HCT116 (cell line): Measurements from ENCODE around the gene TPRKB. TPM values are rescaled to one million over a fixed set of nuclear protein-coding genes. Genes with fewer than 3 reads are reported as not detected.

Experiments used
- ATAC-seq: fragments of 200-7000 bp; cut with Tn5 transposase; 2 replicates; pipeline ENCODE4 v1.9.1; 2020; ENCODE audit warnings: mild to moderate bottlenecking, moderate library complexity
- BruUV-seq: library from RNA; stranded (reverse); fragments of 400-500 nt; replicated peaks from 2 replicates; lab custom pipeline; 2021; lab: Mats Ljungman, UMichigan
- CTCF ChIA-PET: fragments of 300-600 bp; sonication (Branson Sonifier 250); formaldehyde crosslinking; loops from one replicate; lab custom pipeline; 2021; ENCODE audit warnings: antibody characterized with exemption; lab: Charles Lee
- POLR2A ChIA-PET: fragments of 300-600, 350-600 bp; sonication (Branson Sonifier 250); formaldehyde crosslinking; loops from one replicate; lab custom pipeline; 2021; ENCODE audit warnings: antibody characterized with exemption; lab: Charles Lee
- RAD21 ChIA-PET, 2 experiments: fragments of 300-600 bp; sonication (Branson Sonifier 250); formaldehyde crosslinking; loops; one replicate each; lab custom pipeline; 2023; ENCODE audit warnings: low total read pairs in 2 of 2; ENCODE audit not compliant: uncharacterized antibody in 2 of 2, unreplicated experiment in 2 of 2, low non-redundant PET in 1 of 2; lab: Charles Lee
- DNase-seq: peaks from one replicate; pipeline ENCODE4 v3.0.0-alpha.2; 2010; ENCODE audit warnings: low read depth, low spot score
- H2AFZ ChIP-seq: fragments of 200-600 bp; shearing (Covaris generic), sonication (generic); 2 replicates; pipeline ENCODE4 v1.6.1; 2017; ENCODE audit warnings: low read depth, mixed run types, mixed read lengths, antibody characterized with exemption, low read length; ENCODE audit not compliant: poor library complexity, severe bottlenecking
- H3K27ac ChIP-seq: 2 replicates; pipeline ENCODE4 v1.5.1; 2012; ENCODE audit warnings: low read depth, low read length
- H3K27me3 ChIP-seq: fragments of 200-600 bp; sonication (generic); 2 replicates; pipeline ENCODE4 v1.6.1; 2016; ENCODE audit warnings: mixed run types, low read length, mixed read lengths; ENCODE audit not compliant: insufficient read depth
- H3K36me3 ChIP-seq, 2 experiments: fragments of 200-500 bp in 1 of 2; fragments of 200-600 bp in 1 of 2; sonication (Bioruptor generic) in 1 of 2; sonication (generic) in 1 of 2; 2 replicates each; pipeline versions ENCODE4 v1.5.1 to v1.6.1; 2014 to 2016; ENCODE audit warnings: low read length in 2 of 2, inconsistent platforms in 1 of 2, mixed read lengths in 1 of 2, mixed run types in 1 of 2; ENCODE audit not compliant: insufficient read depth in 2 of 2, control insufficient read depth in 1 of 2
- H3K4me1 ChIP-seq, 2 experiments: fragments of 200-600 bp in 1 of 2; sonication (generic) in 1 of 2; 2 replicates each; pipeline versions ENCODE4 v1.5.1 to v1.6.1; 2012 to 2017; ENCODE audit warnings: low read length in 2 of 2, inconsistent platforms in 1 of 2, mild to moderate bottlenecking in 1 of 2, mixed read lengths in 1 of 2, mixed run types in 1 of 2, moderate library complexity in 1 of 2; ENCODE audit not compliant: insufficient read depth in 2 of 2, control insufficient read depth in 1 of 2
- H3K4me2 ChIP-seq: fragments of 200-600 bp; sonication (generic); 2 replicates; pipeline ENCODE4 v1.6.1; 2017; ENCODE audit warnings: mixed run types, low read length, mixed read lengths
- H3K4me3 ChIP-seq, 2 experiments: fragments of 200-600 bp in 1 of 2; sonication (generic) in 1 of 2; replicated peaks in 1 of 2; 2 replicates each; pipeline ENCODE4 v1.5.1; 2011 to 2016; ENCODE audit warnings: low read length in 2 of 2, control low read depth in 1 of 2, low read depth in 1 of 2, mild to moderate bottlenecking in 1 of 2, mixed read lengths in 1 of 2, mixed run types in 1 of 2
- H3K79me2 ChIP-seq: fragments of 200-600 bp; sonication (generic); 2 replicates; pipeline ENCODE4 v1.6.1; 2017; ENCODE audit warnings: mild to moderate bottlenecking, mixed run types, low read length, moderate library complexity, mixed read lengths; ENCODE audit not compliant: insufficient read depth
- H3K9ac ChIP-seq: fragments of 200-600 bp; sonication (generic); 2 replicates; pipeline ENCODE4 v1.6.1; 2016; ENCODE audit warnings: low read length, mixed read lengths
- H3K9me2 ChIP-seq: fragments of 200-600 bp; sonication (generic), shearing (Covaris generic); 2 replicates; pipeline ENCODE4 v1.6.1; 2017; ENCODE audit warnings: mixed run types, mild to moderate bottlenecking, moderate library complexity; ENCODE audit not compliant: insufficient read depth
- H3K9me3 ChIP-seq, 2 experiments: fragments of 200-500 bp in 1 of 2; fragments of 200-600 bp in 1 of 2; sonication (Bioruptor generic) in 1 of 2; sonication (generic) in 1 of 2; 2 replicates each; pipeline ENCODE4 v1.6.1; 2014 to 2017; ENCODE audit warnings: low read length in 2 of 2, mixed read lengths in 2 of 2, inconsistent platforms in 1 of 2, low read depth in 1 of 2, mild to moderate bottlenecking in 1 of 2, mixed run types in 1 of 2, moderate library complexity in 1 of 2; ENCODE audit not compliant: control insufficient read depth in 1 of 2, insufficient read depth in 1 of 2
- H4K20me1 ChIP-seq: fragments of 200-600 bp; sonication (generic), shearing (Covaris generic); 2 replicates; pipeline ENCODE4 v1.6.1; 2017; ENCODE audit warnings: mixed run types, mild to moderate bottlenecking, moderate library complexity; ENCODE audit not compliant: insufficient read depth
- CTCF ChIP-seq, 3 experiments: fragments of 200-600 bp in 1 of 3; sonication (generic) in 1 of 3; IDR thresholded peaks in 2 of 3; conservative IDR thresholded peaks in 1 of 3; 2 replicates each; pipeline ENCODE4 v1.5.1; 2012 to 2017; ENCODE audit warnings: low read depth in 2 of 3, low read length in 2 of 3, antibody characterized with exemption in 1 of 3, borderline replicate concordance in 1 of 3, control low read depth in 1 of 3, mild to moderate bottlenecking in 1 of 3, mixed read lengths in 1 of 3, mixed run types in 1 of 3, moderate library complexity in 1 of 3; ENCODE audit not compliant: insufficient read depth in 1 of 3
- EGR1 ChIP-seq: IDR thresholded peaks from 2 replicates; pipeline ENCODE4 v1.6.1; 2012; ENCODE audit warnings: low read depth
- ELF1 ChIP-seq: IDR thresholded peaks from 2 replicates; pipeline ENCODE4 v1.6.1; 2012; ENCODE audit warnings: low read depth, borderline replicate concordance
- EZH2 ChIP-seq: fragments of 200-600 bp; sonication (generic); IDR thresholded peaks from 2 replicates; pipeline ENCODE4 v1.6.1; 2017; ENCODE audit warnings: antibody characterized with exemption, mixed run types
- EZH2phosphoT487 ChIP-seq: fragments of 200-600 bp; IDR thresholded peaks from 2 replicates; pipeline ENCODE4 v1.6.1; 2018; ENCODE audit warnings: antibody characterized with exemption, borderline replicate concordance
- JUND ChIP-seq: IDR thresholded peaks from 2 replicates; pipeline ENCODE4 v1.6.1; 2012
- POLR2A ChIP-seq: IDR thresholded peaks from 2 replicates; pipeline ENCODE4 v1.7.0; 2011; ENCODE audit warnings: borderline replicate concordance; ENCODE audit not compliant: insufficient read depth, insufficient read length; ENCODE audit errors: extremely low read depth
- RAD21 ChIP-seq: IDR thresholded peaks from 2 replicates; pipeline ENCODE4 v1.6.1; 2012; ENCODE audit warnings: low read depth, mild to moderate bottlenecking
- REST ChIP-seq: IDR thresholded peaks from 2 replicates; pipeline ENCODE4 v1.6.1; 2012; ENCODE audit warnings: low read depth
- SIN3A ChIP-seq: IDR thresholded peaks from 2 replicates; pipeline ENCODE4 v1.6.1; 2012; ENCODE audit warnings: low read depth
- SRF ChIP-seq: IDR thresholded peaks from 2 replicates; pipeline ENCODE4 v1.6.1; 2012; ENCODE audit warnings: low read depth
- TCF7L2 ChIP-seq: IDR thresholded peaks from 2 replicates; pipeline ENCODE4 v1.7.0; 2011; ENCODE audit warnings: borderline replicate concordance, inconsistent platforms; ENCODE audit not compliant: insufficient read depth, insufficient read length; ENCODE audit errors: extremely low read depth
- ZBTB33 ChIP-seq: IDR thresholded peaks from 2 replicates; pipeline ENCODE4 v1.6.1; 2011; ENCODE audit warnings: mild to moderate bottlenecking, low read length, moderate library complexity; ENCODE audit not compliant: insufficient replicate concordance; ENCODE audit errors: extremely low read depth
- ZFX ChIP-seq: fragments of 450-650 bp; IDR thresholded peaks from 2 replicates; pipeline ENCODE4 v1.6.1; 2017
- ZNF274 ChIP-seq: fragments of 200-500 bp; sonication (Bioruptor generic); IDR thresholded peaks from 2 replicates; pipeline ENCODE4 v1.6.1; 2014; ENCODE audit warnings: mild to moderate bottlenecking, low read depth, low read length, inconsistent platforms
- intact Hi-C: fragments of 100-400 bp; cut with micrococcal nuclease; formaldehyde crosslinking; loops from 2 replicates; pipeline ENCODE4 v1.10.0; 2022
- total RNA-seq: library from RNA; stranded (reverse); gene quantifications from one replicate; pipeline ENCODE4 v1.2.1, GENCODE V29; 2021; ENCODE audit not compliant: unreplicated experiment

Gene TPRKB
- total RNA-seq, 1 experiment from 2014 or later = 42.5 TPM

- DNase-seq (no peak), ATAC-seq (no peak)
- ChIA-PET CTCF (no interaction called here), POLR2A (no interaction called here), RAD21 (no interaction called here)
- Histone ChIP-seq H3K36me3 (peaks cover 45 to 53% of the 10 kb centered on the region in 2 experiments), H3K4me2 (no peak overlapping the region), H3K79me2 (peaks cover 5% of the 10 kb centered on the region), H3K9me2 (no peaks in the 10 kb centered on the region), H2AFZ (no peak overlapping the region), H3K27ac (no peak overlapping the region), H4K20me1 (no peaks in the 10 kb centered on the region), H3K27me3 (no peaks in the 10 kb centered on the region), H3K9ac (no peak overlapping the region), H3K4me3 (no peak overlapping the region), H3K4me1 (no peaks in the 10 kb centered on the region), H3K9me3 (no peaks in the 10 kb centered on the region)
- no TSS peak for BruUV-seq
- intact Hi-C loops = no loop called here
- TF ChIP-seq ZFX (no peak), RAD21 (no peak), ELF1 (no peak), POLR2A (no peak), EGR1 (no peak), EZH2phosphoT487 (no peak), CTCF (IDR thresholded peaks at IDR 0.05 in 2 of 3, conservative IDR thresholded peaks at IDR 0.05 in 1 of 3; ENCODE audit: borderline replicate concordance in 1 of 3, insufficient read depth in 1 of 3, low read depth in 2 of 3, low read length in 2 of 3) (no peak), REST (no peak), SIN3A (no peak), SRF (no peak), JUND (no peak), EZH2 (no peak), ZNF274 (no peak), TCF7L2 (no peak), ZBTB33 (no peak)
Observed at GRCh38 chr2:73766349-73766748, 29.2 kb upstream of the TPRKB start.
